Measurements from ENCODE around the gene HOMER2.
A peak's percentile ranks its signal among the peaks of the same experiment; 100 is the strongest.

The HOMER2 gene

GRCh38 chr15:82964890-82965289, 12.4 kb upstream of the HOMER2 start:
- no peak for DNase-seq (ENCODE audit: low read depth)
- H3K4me3 ChIP-seq (ENCODE audit: low read length) = no peak overlapping the region
- TF ChIP-seq, protein P1, sequence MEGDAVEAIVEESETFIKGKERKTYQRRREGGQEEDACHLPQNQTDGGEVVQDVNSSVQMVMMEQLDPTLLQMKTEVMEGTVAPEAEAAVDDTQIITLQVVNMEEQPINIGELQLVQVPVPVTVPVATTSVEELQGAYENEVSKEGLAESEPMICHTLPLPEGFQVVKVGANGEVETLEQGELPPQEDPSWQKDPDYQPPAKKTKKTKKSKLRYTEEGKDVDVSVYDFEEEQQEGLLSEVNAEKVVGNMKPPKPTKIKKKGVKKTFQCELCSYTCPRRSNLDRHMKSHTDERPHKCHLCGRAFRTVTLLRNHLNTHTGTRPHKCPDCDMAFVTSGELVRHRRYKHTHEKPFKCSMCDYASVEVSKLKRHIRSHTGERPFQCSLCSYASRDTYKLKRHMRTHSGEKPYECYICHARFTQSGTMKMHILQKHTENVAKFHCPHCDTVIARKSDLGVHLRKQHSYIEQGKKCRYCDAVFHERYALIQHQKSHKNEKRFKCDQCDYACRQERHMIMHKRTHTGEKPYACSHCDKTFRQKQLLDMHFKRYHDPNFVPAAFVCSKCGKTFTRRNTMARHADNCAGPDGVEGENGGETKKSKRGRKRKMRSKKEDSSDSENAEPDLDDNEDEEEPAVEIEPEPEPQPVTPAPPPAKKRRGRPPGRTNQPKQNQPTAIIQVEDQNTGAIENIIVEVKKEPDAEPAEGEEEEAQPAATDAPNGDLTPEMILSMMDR (conservative IDR thresholded peaks at IDR 0.05; ENCODE audit: low read depth, low read length) = no peak

DNA sequence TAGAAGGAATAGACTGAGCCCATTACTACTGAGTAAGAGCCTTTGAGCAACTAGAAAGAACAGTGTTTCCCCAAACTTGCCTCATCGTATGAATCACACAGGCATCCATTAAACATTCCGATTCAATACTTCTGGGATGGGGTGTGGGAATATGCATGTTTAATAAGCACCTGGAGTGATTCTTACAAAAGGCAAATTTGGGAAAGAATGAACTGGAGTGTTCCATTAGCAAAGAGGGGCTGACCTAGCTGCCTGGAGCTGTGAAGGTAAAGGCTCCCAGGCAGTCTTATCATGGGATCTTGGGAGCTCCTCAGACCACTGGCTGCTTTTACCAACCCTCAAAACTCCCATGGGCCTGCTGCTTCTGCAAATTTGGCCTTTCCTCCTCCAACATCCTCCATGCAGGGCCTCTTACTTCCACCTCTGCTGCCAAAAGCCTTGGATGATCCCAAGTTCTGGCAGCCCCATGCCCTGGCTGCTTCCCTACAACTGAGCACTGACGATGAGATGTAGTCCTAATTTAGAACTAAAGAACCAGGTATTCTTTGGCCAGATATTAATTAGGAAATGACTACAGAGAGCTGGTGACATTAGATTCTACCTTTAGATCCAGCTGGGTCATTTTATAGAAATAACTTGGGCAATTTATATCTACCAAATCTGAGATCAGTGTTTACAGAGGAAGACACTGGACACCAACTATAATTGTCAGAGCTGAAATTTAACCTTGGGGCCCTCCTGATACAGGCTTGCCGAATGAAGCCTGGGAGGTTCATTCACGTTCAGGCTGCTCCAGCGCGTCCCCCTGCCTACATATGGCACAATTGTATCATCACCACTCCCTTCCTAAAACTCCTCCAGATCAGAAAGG, 11.2 kb upstream of the HOMER2 start:
- TF ChIP-seq, protein P1 (conservative IDR thresholded peaks at IDR 0.05; ENCODE audit: low read depth, low read length) = no peak
- no peak overlapping the region for H3K4me3 ChIP-seq (ENCODE audit: low read length)
- no peak for DNase-seq (ENCODE audit: low read depth)

DNA sequence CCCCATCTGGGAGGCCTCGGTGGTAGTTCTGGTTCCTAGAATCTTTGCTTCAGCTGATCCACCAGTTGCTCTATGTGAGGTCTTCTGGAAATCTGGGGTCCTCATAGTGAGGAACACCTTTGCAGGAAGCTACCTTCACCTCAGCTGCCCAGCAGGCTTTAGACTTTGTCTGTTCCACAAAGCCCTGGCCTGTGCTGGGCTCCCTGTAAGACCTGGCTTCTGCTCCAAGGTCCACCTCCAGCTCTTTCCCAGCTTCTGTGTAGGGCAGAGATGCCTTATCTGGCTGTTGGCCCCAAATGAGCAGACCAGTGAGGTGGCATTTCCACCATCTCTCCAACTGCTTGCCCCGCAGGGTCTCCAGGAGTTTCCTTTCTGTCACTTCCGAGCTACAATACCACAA, 8.2 kb upstream of the HOMER2 start:
- TF ChIP-seq, protein P1 (conservative IDR thresholded peaks at IDR 0.05; ENCODE audit: low read depth, low read length) = no peak
- no peak for DNase-seq (ENCODE audit: low read depth)
- no peak overlapping the region for H3K4me3 ChIP-seq (ENCODE audit: low read length)

DNA sequence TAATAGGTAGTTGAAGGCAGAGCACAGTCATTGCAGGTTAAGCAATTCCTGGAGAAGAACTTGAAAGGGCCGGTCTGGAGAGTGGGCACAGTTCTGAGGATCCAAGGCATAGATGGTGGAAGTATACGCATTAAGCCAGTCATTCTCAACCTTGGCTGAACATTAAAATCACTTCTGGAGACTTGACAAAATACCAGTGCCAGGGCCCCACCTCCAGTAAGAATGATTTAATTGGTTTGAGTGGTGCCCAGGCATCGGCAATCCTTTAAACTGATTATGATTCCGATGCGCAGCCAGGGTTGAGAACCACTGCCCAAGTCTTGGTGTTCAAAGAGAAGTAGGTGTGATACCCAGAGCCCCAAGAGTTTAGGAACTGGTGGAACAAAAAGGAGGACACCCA, 6.9 kb upstream of the HOMER2 start:
- DNase-seq (ENCODE audit: low read depth) = no peak
- TF ChIP-seq, protein P1 (conservative IDR thresholded peaks at IDR 0.05; ENCODE audit: low read depth, low read length) = no peak
- H3K4me3 ChIP-seq (ENCODE audit: low read length) = no peak overlapping the region

DNA sequence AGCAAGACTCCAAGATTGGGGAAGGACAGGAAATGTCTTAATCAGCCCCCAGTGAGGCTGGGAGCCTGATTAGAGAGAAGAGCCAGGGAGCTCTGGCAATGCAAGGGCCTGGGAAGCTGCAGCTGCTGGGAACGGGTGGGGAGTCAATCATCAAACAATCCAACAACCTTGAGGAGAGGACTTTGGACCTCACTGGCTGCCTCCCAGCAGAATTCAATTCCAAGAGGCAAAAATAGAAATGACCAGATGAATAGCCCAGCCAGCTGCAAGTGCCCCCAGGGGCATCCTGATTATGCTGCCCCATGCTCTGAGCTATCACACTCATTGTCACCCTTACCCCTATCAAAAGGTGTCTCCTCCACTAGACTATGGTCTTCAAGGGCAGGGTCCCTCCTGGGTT, 6.1 kb upstream of the HOMER2 start:
- no peak for DNase-seq (ENCODE audit: low read depth)
- no peak overlapping the region for H3K4me3 ChIP-seq (ENCODE audit: low read length)
- TF ChIP-seq, protein P1 (conservative IDR thresholded peaks at IDR 0.05; ENCODE audit: low read depth, low read length) = no peak

- DNase-seq (ENCODE audit: low read depth) = no peak
- H3K4me3 ChIP-seq (ENCODE audit: low read length) = peak overlapping the region; percentile 48
- TF ChIP-seq, protein P1 (conservative IDR thresholded peaks at IDR 0.05; ENCODE audit: low read depth, low read length) = no peak
Measured at GRCh38 chr15:82951472-82952157, 905 bp downstream of the HOMER2 start.

Measured in retinal pigment epithelial cell (primary cell).